GM21529 (cell line): ENCODE data around the gene ADCY5.

Experiments
- ATAC-seq: cut with Tn5 transposase; IDR thresholded peaks from one replicate; pipeline ENCODE4 v1.9.1; 2021; ENCODE audit not compliant: unreplicated experiment

Gene ADCY5

GRCh38 chr3:123459862-123460261, 11.0 kb upstream of the ADCY5 start:
- ATAC-seq: no peak

- ATAC-seq: no peak
Observed at GRCh38 chr3:123458255-123458654, 9.4 kb upstream of the ADCY5 start.

- ATAC-seq: no peak
Observed at GRCh38 chr3:123457841-123458240, 9.0 kb upstream of the ADCY5 start.

GRCh38 chr3:123453675-123454074, 4.8 kb upstream of the ADCY5 start:
- no peak for ATAC-seq

- ATAC-seq: no peak
Observed at GRCh38 chr3:123451186-123451585, 2.3 kb upstream of the ADCY5 start.

GRCh38 chr3:123449997-123450604, 1.2 kb upstream of the ADCY5 start:
- ATAC-seq: no peak

GRCh38 chr3:123449102-123449996, 459 bp upstream of the ADCY5 start:
- no peak for ATAC-seq

GRCh38 chr3:123447749-123448517, 957 bp downstream of the ADCY5 start:
- no peak for ATAC-seq

- ATAC-seq: no peak
Observed at GRCh38 chr3:123447416-123447748, 1.5 kb downstream of the ADCY5 start.

GRCh38 chr3:123446610-123447109, 2.2 kb downstream of the ADCY5 start:
- ATAC-seq: no peak

- ATAC-seq: no peak
Observed at GRCh38 chr3:123446210-123446609, 2.7 kb downstream of the ADCY5 start.

- ATAC-seq: no peak
Observed at GRCh38 chr3:123445702-123446101, 3.2 kb downstream of the ADCY5 start.

- no peak for ATAC-seq
Observed at GRCh38 chr3:123444744-123445143, 4.1 kb downstream of the ADCY5 start.

GRCh38 chr3:123444023-123444422, 4.9 kb downstream of the ADCY5 start:
- no peak for ATAC-seq

GRCh38 chr3:123442908-123443307, 6.0 kb downstream of the ADCY5 start:
- no peak for ATAC-seq

GRCh38 chr3:123442125-123442524, 6.8 kb downstream of the ADCY5 start:
- ATAC-seq: no peak

- ATAC-seq: no peak
Observed at GRCh38 chr3:123439806-123440580, 8.9 kb downstream of the ADCY5 start.

GRCh38 chr3:123432832-123433523, 15.9 kb downstream of the ADCY5 start:
- ATAC-seq: no peak

- no peak for ATAC-seq
Observed at GRCh38 chr3:123431658-123432324, 17.1 kb downstream of the ADCY5 start.
